Hematopoietic multipotent progenitor cell treated with erythropoietin and hydrocortisone succinate and interleukin-3 and kit ligand, for 8 days (in vitro differentiated cells): ENCODE measurements around the gene DNAJC5.
A peak's percentile ranks its signal among the peaks of the same experiment; 100 is the strongest.
"Not testable (repeated sequence)": the region's sequence is repeated elsewhere in the genome, so short reads cannot be mapped to it uniquely, and the experiment has no call there.

Source experiments
- DNase-seq: peaks from one replicate; pipeline ENCODE4 v3.0.0-alpha.2; 2015

Gene DNAJC5

DNA sequence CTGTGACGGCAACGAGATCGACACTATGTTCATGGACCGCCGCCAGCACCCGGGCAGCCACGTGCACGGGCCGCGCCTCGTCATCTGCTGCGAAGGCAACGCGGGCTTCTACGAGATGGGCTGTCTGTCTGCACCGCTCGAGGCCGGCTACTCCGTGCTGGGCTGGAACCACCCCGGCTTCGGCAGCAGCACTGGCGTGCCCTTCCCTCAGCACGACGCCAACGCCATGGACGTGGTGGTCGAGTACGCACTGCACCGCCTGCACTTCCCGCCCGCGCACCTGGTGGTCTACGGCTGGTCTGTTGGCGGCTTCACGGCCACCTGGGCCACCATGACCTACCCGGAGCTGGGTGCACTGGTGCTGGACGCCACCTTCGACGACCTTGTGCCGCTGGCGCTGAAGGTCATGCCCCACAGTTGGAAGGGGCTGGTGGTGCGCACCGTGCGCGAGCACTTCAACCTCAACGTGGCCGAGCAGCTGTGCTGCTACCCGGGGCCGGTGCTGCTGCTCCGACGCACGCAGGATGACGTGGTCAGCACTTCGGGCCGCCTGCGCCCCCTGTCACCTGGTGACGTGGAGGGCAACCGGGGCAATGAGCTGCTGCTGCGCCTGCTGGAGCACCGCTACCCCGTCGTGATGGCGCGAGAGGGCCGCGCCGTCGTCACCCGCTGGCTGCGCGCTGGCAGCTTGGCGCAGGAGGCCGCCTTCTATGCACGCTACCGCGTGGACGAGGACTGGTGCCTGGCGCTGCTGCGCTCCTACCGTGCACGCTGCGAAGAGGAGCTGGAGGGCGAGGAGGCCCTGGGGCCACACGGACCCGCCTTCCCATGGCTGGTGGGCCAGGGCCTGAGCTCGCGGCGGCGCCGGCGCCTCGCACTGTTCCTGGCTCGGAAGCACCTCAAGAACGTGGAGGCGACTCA is 32.7 kb upstream of the DNAJC5 start:
- no peak for DNase-seq

DNA sequence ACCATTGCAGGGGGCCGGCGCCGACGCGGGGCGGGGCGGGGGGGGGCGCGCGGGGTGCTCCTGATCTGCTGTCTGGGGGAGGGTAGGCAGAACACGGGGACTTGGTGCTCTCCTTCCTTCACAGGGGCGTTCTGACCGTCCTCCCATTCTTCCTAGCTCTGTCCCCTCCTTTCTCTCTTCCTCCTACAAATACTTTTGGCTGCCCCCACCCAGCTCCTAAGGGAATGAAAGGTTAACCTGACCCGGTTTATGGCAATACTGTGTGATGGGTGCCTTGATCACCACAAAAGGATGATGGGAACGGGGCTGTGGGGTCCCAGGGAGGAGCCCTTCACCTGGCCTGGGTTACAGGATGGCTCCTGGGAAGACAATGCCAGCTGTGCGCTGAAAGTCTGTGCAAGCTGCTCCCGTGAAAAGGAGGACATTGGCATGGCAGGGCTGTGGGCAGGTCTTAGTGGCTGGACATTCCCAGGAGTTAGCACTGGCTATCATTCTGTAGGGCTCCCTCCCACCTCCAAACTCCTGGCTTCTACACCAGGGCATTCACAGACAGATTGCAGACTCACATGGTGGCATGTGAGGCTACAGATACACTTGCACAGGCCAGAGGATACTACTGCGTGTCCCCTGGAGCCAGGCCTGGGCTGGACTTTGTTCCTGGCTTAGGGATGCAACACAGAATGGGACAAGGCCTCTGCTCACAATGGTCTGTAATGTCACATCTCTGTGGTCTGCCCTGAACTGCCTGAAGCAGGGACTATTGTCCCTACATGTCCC is 31.7 kb upstream of the DNAJC5 start:
- DNase-seq, result no peak

DNA sequence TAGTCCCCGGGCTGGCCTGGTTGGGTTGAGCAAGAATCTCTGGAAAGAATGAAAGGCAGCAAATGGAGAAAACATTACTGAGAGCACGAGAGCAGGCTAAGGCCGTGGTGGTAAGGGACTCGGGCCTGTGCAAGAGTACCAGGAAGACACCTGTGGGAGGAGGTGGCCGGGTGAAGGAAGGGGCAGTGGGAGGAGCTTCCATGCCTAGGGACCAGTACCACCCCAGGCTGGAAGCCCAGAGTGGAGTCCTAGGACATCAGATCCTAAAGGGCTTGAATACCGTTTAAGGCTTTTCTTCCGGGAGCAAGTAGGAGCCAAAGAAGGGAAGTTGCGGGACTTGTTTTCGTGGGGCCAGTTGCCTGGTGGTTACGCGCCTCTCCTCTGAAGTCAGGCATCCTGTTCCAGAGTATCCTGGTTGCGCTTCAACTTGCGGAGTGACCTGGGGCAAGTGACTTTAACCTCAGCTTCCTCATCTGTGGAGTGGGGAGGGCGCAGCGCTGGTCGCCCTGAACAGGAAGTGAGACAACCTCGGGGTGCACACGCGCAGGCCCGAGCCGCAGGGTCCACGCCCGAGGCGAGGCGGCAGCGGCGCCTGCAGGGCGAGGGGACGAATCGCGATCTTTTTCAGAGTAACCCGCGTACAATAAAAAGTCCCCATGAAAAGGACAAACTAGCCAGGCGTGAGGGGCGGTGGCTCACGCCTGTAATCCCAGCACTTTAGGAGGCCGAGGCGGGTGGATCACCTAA is 31.0 kb upstream of the DNAJC5 start:
- DNase-seq, result peak; percentile 88

DNA sequence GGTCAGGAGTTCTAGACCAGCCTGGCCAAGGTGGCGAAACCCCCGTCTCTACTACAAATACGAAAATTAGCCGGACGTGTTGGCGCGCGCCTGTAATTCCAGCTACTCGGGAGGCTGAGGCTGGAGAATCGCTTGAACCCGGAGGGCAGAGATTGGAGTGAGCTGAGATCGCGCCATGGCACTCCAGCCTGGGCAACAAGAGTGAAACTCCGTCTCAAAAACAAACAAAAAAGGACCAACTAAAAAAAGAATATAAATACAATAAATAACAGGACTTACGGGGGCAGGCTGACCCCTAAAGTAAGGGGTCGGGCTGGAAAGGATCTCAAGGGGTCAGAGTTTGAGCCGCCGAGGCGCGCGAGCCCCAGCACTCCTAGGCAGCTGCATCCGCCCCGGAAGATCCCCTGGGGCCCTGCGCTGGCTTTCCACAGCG is 30.4 kb upstream of the DNAJC5 start:
- no peak for DNase-seq

DNA sequence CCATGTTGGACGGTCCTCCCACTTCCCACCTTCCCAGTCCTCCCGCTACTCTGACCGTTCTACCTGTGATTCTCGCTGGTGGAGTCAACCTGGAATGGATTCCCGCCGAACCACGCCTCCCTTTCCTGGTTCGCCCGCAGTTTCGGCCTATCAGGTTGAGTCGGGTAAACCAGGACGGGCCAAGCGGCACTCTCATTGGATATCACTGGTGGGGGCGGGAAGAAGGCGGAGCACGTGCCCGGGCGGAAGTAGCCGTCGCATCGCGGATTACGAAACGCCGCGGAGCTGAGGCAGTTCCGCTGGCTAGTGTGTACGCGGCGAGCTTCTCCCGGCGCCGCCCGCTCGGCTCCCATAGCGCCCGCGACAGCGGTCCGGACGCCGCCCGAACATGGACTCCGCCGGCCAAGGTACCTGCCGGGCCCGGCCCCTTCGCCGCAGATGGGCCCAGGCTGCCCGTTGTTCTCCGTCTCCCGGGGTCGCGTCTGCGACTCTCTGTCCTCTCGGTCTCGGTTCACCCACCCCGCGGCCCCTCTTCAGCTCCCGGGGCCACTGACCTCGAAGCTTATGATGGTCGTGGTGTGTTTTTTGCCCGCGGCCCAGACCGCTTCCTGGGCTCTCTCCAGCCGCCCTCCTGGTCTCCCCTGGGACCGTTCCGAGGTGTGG is 29.8 kb upstream of the DNAJC5 start, which contains the start of gene TPD52L2:
TPD52L2 (plus strand) TSS at position 293 of the 663 bp plus-strand sequence; CDS start at position 389, 96 bp downstream.
- DNase-seq, result peak; percentile 98

DNA sequence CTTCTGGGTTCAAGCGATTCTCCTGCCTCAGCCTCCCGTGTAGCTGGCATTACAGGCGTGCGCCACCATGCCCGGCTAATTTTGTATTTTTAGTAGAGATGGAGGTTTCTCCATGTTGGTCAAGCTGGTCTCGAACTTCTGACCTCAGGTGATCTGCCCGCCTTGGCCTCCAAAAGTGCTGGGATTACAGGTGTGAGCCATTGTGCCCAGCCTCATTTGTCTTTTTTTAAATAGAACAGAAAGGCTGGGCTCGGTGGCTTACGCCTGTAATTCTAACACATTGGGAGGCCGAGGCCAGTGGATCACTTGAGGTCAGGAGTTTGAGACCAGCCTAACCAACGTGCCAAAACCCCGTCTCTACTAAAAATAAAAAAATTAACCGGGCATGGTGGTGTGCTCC is 27.9 kb upstream of the DNAJC5 start:
- DNase-seq, result not testable (repeated sequence)

DNA sequence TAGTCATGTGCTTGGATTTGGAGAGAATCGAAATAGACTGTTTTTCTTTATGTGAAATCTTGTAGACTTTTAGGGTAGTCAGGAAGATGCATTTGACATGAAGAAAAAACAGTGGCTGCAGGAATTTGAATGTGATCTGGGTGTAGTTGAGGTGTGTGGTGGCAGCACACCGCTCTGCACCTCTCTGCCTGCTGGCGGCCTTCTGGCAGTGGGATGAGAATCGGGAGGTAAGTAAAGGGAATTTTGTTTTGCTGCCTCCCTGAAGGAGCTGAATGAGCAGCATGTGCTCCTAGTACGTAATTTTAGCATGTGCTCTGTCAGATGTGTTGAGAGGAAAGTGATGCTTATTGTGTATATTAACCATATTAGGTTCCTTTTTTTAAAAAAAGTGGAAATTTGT is 26.7 kb upstream of the DNAJC5 start:
- no peak for DNase-seq

DNA sequence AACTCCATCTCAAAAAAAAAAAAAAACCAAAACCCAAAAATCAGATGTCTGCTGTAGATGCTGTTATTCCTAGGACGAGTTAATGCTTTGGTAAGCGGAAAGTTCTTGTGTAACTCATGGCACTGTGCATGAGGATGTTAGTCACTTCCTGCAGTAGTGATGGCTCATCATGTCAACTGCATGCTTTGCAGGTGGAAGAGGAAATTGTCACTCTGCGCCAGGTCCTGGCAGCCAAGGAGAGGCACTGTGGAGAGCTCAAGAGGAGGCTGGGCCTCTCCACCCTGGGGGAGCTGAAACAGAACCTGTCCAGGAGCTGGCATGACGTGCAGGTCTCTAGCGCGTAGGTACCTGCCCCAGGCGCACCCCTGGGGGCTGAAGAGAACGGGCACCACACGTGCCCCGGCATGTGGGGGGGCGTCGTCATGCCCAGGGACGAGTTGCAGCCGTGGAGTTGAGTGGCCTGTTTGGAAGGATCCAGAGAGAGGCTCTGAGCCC is 21.4 kb upstream of the DNAJC5 start:
- DNase-seq, result no peak

DNA sequence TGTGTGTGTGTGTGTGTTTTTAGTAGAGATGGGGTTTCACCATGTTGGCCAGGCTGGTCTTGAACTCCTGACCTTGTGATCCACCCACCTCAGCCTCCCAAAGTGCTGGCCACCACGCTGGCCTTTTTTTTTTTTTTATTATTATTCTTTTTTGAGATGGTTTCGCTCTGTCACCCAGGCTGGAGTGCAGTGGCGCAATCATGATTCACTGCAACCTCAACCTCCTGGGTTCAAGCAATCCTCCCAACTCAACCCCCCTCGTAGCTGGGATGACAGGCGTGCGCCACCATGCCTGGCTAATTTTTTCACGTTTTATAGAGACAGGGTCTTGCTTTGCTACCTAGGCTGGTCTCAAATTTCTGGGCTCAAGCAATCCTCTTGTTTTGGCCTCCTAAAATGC is 20.7 kb upstream of the DNAJC5 start:
- not testable (repeated sequence) for DNase-seq

DNA sequence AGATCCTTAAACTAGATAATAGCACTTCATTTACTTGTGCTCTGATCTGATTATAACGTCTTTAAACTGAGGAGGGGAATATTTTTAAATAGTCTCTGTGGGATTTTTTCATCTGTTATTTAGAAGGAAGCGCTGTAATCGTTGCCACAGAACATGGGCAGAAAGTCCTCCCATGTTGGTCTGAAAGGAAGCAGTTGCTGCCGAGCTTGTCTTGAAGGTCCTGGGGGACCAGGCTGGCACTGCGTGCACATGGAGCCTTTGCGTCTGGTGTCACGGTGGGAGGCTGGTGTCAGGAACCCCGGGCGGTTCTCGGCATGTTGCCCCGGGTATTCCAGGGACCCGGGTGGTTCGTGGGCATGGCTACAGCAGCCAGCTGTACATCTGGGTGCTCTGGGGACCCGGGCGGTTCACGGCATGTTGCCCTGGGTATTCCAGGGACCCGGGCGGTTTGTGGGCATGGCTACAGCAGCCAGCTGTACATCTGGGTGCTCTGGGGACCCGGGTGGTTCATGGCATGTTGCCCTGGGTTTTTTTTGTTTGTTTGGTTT is 18.4 kb upstream of the DNAJC5 start:
- no peak for DNase-seq

DNA sequence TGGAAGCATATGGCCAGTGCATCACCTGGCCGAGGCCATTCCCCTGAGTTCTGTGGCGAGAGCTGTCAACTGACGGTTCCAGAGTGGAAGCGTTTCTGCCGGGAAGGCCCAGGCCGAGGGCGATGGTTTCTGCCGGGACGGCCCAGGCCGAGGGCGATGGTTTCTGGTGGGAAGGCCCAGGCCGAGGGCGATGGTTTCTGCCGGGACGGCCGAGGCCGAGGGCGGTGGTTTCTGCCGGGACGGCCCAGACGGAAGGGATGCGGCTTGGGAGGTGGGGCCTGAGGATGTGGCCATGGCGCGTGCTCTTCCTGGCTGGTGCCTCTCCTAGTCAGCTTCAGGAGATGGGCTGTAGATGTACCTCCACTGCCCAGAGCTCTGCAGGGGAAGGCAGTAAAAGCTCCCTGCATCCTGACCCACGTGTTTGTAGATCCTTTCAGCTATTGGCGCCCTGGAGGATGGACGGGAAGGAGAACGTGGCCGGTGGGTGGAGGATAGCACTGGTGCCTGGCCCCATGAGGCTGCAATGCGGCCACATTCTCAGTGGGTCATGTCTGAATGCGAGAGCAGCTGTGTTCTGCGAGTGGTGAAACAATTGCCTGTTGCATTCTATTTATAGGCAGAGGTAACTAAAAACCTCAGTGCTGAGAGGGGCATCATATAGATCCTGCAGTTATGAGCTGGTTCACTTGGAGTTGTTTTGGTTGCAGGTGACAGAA is 17.0 kb upstream of the DNAJC5 start:
- DNase-seq, result no peak

DNA sequence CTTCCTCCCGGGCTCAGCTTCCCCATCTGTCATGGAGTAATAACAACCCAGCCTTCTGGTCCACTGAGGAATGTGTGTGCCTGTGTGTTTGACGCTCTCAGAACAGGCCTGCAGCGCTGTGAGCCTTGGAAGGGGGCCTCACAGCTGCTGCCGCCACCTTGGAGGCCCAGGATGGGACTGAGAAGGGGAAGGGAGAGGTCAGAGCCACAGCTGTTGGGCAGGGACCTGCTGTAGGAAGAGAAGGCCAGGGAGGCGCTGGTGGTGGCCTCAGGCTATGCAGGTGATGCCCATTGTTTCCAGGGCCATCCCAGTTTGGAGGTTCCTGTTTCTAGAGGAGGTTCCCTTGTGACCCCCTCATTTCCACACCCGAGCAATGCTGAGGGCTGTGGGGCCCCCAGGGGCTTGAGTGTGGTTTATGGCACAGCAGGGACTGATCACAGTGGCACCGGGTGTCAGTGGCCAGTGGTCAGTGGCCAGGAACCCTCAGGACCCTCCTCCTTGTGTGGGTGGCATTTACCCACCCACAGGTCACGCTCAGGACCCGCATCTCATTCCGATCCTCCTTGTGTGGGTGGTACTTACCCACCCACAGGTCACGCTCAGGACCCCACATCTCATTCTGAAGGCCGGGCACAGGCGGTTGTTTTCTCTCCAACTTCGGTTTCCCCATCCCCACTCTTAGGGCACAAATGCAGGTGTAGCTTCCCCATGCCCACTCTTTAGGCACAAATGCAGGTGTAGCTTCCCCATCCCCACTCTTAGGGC is 15.8 kb upstream of the DNAJC5 start:
- DNase-seq, result no peak

DNA sequence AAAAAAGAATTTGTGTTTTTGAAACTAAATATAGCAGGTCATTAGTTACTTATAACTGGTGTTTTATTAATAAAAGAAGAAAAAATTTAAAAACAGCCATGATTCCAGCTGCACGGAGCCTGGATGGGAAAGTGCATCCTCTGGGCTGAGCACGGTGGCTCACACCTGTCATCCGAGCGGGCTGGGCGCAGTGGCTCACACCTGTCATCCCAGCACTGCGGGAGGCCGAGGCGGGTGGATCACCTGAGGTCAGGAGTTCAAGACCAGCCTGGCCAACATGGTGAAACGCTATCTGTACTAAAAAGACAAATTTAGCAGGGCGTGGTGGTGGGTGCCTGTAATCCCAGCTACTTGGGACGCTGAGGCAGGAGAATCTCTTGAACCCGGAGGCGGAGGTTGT is 14.0 kb upstream of the DNAJC5 start:
- DNase-seq, result not testable (repeated sequence)

DNA sequence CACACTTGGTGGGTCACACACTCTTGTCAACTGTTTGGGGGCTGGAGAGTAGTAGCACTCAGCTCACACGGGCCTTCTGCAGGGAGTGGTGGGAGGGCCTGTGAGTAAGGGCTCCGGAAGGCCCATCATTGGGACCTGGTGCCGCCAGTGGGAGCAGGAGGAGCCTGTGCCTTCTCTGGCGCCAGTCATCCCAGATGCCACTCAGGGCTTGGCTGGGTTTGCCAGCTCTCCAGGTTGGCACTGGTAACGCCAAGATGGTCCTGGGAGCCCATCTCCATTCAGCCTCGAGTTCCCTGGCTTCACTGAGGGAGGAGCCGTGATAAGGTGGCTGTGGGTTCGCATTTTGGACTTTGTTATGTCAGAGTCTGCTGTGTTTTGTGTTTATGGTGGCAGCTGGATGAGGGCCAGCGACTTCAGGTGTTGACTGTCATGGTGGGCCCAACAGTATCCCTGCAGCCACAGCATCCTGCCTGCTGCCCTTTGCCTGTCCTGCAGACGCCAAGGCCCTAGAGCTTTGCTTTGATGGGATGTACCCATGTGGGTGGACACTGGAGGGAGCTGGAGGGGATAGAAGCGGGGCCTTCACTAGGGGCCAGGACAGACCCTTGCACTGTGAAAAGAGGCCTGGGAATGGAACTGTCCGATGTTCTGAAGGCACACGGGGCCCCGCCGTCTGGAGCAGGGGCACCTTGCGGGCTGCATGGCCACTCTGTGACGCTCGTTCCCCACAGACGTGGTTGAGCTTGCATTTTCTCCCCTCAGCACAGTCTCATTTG is 13.3 kb upstream of the DNAJC5 start:
- no peak for DNase-seq

DNA sequence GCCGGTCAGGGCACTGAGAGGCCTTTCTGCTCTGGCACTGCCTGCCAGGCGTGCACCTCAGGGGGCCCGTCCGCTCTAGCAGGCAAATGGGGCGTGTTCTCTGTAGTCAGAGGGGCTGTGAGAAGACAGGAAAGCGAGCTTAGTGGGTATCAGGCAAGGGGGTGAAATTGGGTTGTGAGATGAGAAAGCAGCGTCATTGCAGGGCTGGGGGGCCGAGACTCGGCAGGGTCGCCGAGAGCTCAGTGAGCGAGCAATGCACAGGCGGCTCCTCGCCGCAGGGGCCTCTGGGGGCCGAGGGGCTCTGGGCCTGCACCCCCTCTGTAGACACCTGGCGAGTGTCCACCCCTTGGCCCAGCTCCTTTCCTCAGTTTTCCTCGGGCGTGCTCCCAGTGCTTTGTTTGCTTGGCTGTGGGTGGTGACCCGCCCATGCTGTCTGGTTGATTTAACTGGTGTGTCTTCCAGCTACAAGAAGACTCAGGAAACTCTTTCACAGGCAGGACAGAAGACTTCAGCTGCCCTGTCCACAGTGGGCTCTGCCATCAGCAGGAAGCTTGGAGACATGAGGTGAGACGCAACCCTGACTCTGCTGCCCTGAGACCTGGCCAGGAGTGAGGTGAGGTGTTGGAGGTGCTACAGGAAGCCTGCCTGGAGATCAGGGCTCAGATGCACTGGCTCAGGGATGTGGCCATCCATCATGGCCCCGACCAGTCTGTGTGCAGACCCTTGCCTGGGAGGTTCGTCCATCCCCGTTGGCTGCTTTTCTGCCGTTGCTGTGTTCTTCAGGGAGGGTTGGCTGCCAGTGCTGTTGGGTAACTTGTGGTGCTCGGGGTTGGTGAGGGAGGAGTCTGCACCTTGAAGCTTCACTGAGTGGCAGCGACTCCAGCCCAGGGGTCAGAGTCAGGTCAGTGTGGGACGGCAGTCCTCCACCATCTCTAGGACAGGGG is 12.4 kb upstream of the DNAJC5 start:
- DNase-seq, result no peak

DNA sequence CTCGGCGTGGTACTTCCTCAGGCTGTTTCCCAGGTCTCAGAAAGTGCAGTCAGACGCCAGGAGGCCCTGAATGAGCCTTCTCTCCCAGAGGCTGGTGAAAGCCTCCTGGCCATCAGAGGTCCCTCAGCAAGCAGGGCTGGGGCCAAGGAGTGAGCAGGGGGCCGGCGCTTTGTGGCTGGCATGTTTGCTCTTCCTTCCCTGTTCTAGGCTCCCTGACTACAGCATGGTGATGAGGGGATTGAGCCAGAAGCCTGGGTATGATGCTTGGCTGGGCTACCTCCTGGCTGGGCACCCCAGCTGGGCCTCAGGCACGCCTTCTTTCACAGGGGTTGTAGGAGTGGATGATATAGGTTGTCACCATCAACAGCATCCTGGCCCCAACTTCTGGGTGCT is 11.7 kb upstream of the DNAJC5 start:
- DNase-seq, result no peak

DNA sequence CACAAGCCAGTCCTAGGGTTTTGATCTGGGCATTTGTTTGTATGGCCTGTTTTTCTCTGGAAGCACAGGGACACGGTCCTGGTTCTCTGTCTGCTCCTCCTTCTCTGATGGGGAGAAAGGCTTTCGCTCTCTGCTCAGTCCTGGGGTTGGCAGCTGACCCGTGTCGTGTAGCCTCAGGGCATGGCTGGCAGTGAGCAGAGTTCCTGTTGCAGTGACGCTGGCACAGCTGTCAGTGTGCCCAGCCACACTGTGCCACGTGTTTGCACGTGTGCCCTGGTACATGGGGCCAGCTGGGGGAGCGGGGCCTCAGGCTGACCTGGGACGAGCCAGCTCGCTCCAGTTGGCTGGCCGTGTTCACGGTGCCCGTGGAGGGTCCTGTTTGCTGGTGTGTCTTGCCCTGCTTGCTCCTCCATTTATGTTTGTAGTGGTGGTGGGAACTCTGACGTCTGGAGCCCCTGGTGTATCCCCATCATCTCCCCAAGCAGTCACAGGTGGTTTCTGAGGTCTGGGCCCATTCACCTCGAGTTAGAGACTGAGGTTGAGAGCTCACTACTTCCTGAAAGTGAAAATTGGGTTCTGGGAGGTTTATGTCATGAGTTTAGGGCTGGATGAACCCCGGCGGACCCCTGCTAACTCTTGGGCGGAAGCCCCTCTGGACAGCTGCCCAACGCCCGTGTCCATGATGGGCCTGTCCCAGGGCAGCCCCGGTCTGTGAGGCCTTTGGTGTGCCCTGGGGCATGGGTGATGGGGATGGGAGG is 10.2 kb upstream of the DNAJC5 start:
- DNase-seq, result no peak
